HG03175 (cell line): ENCODE results near the gene BCAM.

ENCODE experiments used
- ATAC-seq: cut with Tn5 transposase; IDR thresholded peaks from one replicate; pipeline ENCODE4 v1.9.1; 2021; ENCODE audit warnings: mild to moderate bottlenecking, moderate library complexity; ENCODE audit not compliant: unreplicated experiment

The BCAM gene

GRCh38 chr19:44788971-44789370 lies 19.9 kb upstream of the BCAM start:
- ATAC-seq, result no peak

DNA sequence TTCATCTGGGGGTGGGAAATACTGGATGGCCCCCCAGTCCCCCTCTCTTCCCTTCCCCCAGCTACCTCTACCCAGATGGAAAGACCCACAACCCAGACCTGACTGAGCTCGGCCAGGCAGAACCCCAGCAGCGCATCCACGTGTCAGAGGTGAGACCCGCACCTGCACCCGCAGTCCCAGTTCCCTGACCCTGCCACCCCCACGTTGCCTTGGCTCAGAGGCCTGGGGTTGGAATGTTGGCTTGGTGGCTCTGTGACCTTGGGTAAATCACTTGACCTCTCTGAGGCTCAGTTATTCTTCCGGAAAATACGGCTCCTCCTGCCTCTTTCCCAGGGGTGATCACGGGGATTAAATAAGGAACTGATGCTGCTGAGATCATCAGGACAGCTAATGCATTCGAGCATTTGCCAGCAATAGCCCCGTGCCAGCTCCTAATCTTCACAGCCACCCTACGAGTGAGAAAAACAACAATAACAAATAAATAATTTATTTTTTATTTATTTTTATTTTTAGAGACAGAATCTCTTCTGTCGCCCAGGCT lies 18.9 kb upstream of the BCAM start:
- no peak for ATAC-seq

DNA sequence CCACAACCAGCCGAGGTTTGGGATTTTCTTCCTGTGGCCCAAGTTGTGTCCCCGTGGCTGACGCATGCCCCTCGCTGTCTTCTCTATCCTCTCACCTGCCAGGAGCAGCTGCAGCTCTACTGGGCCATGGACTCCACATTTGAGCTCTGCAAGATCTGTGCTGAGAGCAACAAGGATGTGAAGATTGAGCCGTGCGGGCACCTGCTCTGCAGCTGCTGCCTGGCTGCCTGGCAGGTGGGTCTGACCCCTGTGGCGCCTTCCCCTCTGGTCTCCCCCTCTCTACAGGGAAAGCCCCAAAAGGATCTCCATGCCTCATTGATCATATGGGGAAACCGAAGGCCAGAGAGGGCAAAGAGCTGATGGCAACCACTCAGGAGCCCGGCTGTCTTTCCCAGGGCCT lies 16.6 kb upstream of the BCAM start:
- no peak for ATAC-seq

- ATAC-seq, result no peak
Measured at GRCh38 chr19:44794610-44795009, 14.3 kb upstream of the BCAM start.

- ATAC-seq, result no peak
Measured at GRCh38 chr19:44795398-44795987, 13.4 kb upstream of the BCAM start.

- ATAC-seq, result no peak
Measured at GRCh38 chr19:44796701-44797115, 12.2 kb upstream of the BCAM start.

DNA sequence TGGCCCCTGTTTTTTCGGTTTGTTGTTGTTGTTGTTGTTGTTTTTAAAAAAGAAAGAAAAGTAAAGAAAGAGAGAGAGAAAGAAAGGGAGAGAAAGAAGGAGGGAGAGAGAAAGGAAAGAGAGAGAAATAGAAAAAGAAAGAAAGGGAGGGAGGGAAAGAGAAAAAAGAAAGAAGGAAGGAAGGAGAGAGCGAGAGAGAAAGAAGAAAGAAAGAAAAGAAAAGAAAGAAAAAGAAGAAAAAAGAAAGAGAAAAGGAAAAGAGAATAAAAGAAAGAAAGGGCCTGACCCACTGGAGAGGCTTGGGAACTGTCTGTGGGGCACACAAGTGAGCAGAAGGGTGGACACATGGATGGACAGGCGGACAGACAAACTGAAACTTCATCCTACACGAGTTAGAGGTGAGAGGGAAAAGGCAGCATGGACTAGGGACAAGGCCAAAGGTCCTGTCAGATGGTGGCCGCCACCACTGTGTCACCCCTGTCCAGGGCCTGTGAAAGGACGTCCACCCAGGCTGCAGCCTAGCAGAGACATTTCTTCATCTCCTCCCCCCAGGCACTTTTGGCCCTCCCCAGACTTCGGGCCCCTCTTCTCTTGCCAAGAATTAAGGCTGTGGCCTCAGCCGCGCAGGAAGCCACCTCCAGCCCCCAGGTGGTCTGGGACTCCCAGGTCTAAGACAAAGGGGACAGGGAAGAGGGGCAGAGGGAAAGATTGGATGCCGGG lies 9.1 kb upstream of the BCAM start:
- ATAC-seq, result no peak

GRCh38 chr19:44800461-44800860 lies 8.4 kb upstream of the BCAM start:
- ATAC-seq, result peak; percentile 78

DNA sequence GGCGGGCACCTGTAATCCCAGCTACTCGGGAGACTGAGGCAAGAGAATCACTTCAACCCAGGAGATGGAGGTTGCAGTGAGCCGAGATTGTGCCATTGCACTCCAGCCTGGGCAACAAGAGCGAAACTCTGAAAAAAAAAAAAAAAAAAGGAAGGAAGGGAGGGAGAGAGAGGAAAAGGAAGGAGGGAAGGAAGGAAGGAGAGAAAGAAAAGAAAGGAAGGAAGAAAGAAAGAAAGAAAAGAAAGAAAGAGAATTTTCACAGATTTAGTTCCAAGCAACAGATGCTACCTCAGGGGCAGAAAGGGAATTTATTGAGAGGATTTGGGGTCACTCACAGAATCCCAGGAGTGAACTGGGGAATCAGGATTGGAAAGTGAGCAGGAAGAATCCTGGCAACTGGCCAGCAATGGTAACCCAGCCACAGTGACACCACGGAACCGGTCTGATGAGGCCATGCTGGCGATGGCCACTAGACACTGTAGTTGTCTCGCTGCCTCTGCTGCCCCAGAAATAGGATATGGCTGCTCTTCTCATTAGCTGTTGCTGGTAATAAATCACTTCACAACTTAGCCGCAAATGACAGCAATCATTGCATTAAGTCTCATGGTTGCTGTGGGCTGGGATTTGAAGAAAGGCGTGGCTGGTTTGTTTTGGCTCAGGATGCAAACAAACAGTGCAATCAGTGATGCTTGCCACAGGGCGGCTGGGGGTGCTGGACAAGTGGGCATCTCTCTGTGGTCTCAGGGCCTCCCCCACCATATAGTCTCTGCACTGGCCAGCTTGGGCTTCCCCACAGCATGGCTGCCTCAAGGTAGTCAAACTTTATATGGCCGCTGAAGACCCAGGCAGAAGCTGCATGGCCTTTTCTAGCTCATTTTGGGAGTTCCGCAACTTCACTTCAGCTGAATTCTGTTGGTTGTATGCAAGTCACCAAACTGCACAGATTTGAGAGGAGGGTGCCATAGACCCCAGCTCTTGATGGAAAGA lies 5.2 kb upstream of the BCAM start:
- no peak for ATAC-seq

DNA sequence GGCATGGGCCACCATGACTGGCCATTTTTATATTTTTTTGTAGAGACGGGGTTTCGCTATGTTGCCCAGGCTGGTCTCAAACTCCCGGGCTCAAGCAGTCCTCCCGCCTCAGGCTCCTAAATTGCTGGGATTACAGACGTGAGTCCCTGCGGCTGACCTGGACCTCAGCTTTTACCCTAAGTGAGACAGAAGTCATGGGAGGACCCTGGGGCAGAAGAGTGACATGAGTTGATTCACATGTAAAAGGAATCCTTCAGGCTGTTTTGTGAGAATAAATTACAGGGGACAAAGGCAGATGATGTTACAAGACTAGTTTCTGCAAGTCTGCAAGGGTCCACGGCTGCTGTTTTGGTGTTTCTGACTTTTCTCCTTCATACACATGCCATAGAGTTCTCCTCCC lies 2.6 kb upstream of the BCAM start:
- no peak for ATAC-seq

- no peak for ATAC-seq
Measured at GRCh38 chr19:44807162-44807561, 1.7 kb upstream of the BCAM start.

DNA sequence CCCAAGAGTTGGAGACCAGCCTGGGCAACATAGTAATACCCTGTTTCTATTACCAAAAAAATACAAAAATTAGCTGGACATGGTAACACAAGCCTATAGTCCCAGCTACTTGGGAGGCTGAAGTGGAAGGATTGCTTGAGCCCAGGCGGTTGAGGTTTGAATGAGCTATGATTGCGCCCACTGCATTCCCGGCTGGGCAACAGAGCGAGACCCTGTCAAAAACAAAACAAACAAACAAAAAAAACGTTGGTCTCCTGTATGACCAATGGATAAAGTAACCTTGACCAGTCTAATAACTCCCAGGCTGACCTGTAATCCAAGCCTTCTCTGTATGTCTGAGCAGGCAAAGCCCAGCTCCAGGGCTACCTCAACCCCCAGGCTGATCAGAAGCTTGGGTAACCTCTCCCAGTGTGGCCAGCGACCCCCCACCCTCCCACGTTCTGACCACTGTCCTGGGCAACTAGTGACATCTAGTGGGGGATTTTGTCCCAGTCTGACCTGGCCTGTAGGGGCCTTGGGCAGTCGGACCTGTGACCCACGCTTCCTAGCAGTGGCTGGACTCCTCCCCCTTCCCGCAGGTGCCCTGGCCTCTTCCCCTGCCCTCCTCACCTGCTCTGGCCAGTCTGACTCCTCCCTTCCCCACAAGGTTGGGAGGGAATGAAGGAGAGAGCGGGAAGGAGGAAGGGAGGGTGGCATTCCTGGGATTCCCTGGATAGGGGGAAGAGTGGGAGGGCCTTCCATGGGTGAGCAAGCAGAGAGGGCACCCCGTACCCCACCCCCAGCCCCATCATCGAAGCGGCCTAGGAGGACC lies 1.0 kb upstream of the BCAM start:
- no peak for ATAC-seq

DNA sequence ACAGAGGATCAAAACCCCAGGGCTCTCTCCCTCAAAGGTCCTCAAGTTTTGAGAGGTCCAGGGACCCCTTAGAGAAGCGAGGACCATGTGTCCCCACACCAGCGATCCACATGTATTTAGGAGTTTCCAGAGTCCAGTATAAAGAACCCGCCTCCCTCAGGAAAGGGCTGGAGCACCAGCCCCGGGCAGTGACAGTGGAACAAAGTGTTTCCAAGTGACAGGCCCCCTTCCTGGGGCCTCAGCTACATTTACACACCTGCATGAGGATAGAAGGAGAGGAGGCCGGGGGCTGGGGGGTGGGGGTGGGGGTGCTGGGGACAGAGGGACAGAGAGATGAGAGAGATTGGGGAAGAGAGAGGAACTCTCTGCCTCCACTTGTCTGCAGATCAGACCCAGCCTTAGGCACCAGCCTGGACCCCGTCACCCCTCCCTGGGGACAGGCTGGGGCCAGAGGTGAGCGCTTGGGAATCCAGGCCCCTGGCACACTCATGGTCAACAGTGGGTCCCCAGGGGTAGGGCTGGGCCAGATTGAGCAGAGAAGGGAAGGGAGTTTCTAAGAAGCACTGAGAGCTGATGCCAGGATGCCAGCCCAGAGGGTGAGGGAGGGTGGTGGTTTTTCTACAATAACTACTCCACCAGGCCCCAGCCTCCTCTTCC lies 802 bp downstream of the BCAM start:
- ATAC-seq, result no peak

- ATAC-seq, result no peak
Measured at GRCh38 chr19:44810234-44811121, 1.6 kb downstream of the BCAM start.

DNA sequence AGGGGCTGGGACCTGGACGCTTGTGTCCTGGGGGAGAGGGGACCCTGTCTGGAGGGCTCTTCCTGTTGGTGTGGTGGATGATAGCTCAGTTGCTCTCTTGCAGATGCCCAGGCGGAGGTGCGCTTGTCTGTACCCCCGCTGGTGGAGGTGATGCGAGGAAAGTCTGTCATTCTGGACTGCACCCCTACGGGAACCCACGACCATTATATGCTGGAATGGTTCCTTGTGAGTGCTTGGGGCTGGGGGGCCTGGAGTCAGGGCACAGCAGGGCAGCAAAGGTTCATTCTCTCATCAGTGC lies 2.2 kb downstream of the BCAM start:
- no peak for ATAC-seq

GRCh38 chr19:44812142-44812718 lies 3.3 kb downstream of the BCAM start:
- ATAC-seq, result no peak

GRCh38 chr19:44813070-44813840 lies 4.4 kb downstream of the BCAM start:
- ATAC-seq, result no peak

GRCh38 chr19:44813841-44814470 lies 5.1 kb downstream of the BCAM start:
- no peak for ATAC-seq
